Measurements from ENCODE around the gene CLEC2A. TPM values are rescaled to one million over a fixed set of nuclear protein-coding genes. Genes with fewer than 3 reads are reported as not detected.
"Not testable (repeated sequence)": the region's sequence is repeated elsewhere in the genome, so short reads cannot be mapped to it uniquely, and the experiment has no call there.

The CLEC2A gene, protein sequence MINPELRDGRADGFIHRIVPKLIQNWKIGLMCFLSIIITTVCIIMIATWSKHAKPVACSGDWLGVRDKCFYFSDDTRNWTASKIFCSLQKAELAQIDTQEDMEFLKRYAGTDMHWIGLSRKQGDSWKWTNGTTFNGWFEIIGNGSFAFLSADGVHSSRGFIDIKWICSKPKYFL
- not detected for polyA plus RNA-seq (ENCODE audit: insufficient read length in 4 of 4)

DNA sequence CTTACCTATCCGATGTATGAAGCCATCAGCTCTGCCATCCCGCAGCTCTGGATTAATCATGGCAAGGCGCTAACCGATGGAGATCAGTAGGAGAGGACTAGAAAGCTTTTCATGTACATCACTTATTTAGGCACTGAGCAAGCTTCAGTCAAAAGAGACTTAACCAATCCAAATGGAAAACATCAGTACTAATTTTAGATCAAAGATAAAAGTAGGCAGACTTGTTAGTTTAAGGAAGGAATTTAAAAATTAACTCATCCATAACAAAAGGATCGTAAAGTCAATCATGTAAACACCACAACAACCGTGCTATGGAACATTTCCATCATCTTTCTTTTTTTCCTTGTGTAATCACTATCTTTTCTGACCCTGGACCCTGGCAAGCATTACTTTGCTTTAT, at the start of gene CLEC2A:
CLEC2A (minus strand) TSS at position 101 of the 400 bp plus-strand sequence; CDS start at position 60, 41 bp downstream.
- no peak for DNase-seq (ENCODE audit: low read depth in 4 of 4, low spot score in 3 of 4)

DNA sequence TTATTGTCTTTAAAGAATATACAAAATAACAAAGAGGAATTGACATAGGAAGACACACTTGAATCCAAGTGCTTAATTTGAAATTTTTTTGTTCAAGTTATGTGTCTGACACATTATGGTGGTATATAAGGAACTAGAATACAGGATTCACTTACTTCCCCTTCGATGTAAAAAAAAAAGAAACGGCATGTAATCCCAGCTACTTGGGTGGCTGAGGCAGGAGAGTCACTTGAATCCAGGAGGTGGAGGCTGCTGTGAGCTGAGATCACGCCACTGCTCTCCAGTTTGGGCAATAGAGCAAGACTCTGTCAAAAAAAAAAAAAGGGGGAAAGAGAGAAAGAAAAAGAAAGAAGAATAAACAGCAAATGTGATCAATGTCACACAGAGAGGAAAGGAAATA, 48.0 kb upstream of the CLEC2A start:
- no peak for DNase-seq (ENCODE audit: low read depth in 4 of 4, low spot score in 3 of 4)

DNA sequence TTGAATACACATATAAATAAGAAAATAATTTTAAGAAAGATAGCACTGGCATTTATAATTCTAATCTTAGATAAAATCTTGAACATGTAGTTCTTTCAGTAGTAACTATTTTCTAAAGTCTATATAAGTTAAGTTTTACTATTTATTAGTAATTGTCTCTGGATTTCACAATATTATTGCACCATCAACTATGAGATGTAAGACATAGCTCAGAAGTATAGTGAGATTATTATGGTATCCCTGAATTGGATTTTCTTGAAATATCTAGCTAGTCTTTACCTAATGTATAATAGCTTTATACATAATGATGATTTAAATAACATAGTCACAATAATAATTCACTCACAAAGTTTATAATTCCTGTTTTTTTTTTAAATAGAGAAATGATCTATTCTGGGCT, 45.7 kb upstream of the CLEC2A start:
- DNase-seq (ENCODE audit: low read depth in 4 of 4, low spot score in 3 of 4) = no peak

DNA sequence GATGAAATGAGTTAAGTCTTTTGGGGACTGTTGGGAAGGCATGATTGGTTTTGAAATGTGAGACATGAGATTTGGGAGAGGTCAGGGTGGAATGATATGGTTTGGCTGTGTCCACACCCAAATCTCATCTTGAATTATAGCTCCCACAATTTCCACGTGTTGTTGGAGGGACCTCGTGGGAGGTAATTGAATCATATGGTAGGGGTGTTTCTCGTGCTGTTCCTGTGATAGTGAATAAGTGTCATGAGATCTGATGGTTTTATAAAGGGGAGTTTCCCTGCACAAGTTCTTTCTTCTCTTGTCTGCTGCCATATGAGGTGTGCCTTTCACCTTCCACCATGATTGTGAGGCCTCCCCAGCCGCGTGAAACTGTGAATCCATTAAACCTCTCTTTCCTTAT, 44.5 kb upstream of the CLEC2A start:
- DNase-seq (ENCODE audit: low read depth in 4 of 4, low spot score in 3 of 4) = not testable (repeated sequence)

DNA sequence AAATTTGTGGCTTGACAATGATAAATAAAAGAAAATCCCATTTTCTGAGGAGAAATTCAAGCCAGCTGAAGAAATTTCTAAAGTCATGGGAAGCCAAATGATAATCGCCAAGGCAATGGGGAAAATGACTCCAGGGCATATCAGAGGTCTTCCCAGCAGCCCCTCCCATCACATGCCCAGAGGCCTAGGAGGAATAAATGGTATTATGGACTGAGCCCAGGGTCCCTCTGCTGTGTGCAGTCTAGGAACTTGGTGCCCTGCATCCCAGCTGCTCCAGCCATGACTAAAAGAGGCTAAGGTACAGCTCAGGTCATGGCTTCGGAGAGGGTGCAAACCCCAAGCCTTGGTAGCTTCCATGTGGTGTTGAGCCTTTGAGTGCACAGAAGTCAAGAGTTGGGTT, 43.4 kb upstream of the CLEC2A start:
- no peak for DNase-seq (ENCODE audit: low read depth in 4 of 4, low spot score in 3 of 4)

DNA sequence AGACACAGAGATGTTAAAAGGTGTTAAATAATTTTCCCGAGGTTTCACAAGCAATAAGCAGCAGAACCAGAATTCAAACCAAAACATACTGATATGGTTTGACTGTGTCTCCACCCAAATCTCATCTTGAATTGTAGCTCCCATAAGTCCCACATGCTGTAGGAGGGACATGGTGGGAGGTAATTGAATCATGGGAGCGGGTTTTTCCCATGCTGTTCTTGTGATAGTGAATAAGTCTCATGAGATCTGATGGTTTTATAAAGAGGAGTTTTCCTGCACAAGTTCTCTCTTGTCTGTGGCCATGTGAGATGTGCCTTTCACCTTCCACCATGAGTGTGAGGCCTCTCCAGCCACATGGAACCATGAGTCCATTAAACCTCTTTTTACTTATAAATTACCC, 42.6 kb upstream of the CLEC2A start:
- not testable (repeated sequence) for DNase-seq (ENCODE audit: low read depth in 4 of 4, low spot score in 3 of 4)

DNA sequence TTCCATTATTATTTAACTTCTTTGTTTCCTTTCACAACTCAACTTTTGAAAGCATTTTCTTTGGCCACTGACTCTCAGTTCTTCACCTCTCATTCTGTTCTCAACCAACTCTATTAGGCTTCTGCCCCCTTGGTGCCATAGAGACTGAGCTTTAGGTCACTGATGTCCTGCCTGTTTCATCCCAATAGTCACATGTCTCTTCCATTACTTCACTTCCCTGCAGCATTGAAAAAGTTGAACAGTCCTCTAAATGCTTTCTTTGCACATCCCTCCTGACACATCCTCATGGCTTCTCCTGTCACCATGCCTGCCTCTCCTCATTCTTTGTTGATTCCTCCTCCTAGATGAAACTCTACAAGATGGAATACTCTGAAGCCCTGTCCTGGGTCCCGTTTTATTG, 41.8 kb upstream of the CLEC2A start:
- DNase-seq (ENCODE audit: low read depth in 4 of 4, low spot score in 3 of 4) = no peak

DNA sequence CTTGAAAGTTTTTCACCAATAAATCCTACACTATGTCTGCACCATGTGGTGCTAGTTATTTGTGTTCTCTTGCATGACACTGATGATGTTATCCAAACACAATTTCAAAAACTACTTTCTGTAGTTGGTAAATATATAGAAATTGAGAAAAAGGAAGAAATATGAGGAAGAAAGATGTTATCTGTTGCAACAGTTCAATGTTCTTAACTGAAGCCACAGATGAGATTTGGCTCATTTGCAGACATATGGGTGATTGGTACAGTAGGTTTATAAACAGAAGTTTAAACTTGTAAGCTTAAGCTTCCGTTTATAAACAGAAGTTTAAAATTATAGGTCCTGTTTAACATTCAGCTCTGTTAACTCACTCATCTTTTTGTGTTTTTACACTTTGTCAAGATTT, 39.0 kb upstream of the CLEC2A start, which contains the start of gene CLEC12A:
CLEC12A (plus strand) TSS at position 229 of the 400 bp plus-strand sequence. CDS start 188 bp downstream, outside the sequence.
- no peak for DNase-seq (ENCODE audit: low read depth in 4 of 4, low spot score in 3 of 4)

DNA sequence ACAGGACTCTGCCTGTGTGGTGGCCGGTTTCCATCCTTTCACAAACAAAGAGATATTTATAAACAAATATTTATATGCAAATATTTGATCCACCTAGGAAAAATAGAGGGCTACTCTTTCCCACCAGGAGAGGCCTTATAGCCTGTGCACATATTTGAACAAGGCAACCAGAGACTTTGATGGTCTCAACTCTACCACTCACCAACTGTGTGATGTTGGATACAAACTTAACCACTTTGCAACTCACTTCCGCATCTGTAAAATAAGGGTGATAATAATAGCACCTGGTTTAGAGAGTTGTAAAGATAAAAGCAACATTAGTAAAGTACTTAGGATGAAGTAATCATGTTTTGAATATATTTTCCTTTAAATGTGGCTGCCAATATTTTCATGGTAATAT, 37.5 kb upstream of the CLEC2A start:
- DNase-seq (ENCODE audit: low read depth in 4 of 4, low spot score in 3 of 4) = no peak

DNA sequence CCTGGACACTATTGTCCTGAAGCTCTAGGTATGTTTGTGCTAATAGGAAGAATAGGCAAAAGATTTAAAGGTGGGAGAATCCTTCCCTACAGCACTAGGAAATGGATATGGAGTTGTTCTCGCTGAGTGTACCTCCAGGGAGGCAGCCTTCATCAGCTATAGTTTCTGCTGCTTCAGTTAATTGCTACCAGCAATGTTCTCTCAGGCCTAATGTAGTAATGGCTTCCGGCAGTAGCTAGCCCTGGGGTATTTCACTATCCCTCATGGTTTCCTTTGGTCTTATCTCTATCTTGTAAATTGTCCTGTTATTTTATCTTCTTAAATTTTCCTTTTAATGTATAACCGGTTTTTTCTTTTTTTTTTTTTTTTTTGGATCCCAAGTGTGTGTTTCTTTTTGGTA, 29.7 kb upstream of the CLEC2A start:
- no peak for DNase-seq (ENCODE audit: low read depth in 4 of 4, low spot score in 3 of 4)

DNA sequence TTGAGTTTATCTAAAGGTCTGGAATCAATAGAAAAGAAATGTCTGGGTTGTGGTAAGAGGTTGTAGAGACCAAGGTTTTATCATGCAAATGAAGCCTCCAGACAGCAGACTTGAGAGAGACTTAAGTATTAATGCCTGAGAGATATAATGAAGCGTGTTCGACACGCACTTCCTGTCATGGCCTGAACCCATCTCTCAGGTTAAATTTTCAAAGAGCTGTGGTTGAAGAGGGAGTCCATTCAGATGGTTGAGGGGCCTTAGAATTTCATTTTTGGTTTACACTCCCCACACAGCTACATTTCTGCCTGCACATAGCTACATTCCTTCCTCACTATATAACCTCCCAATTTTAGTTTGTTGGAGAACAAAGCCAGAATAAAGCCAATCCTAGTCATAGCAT, 28.9 kb upstream of the CLEC2A start:
- no peak for DNase-seq (ENCODE audit: low read depth in 4 of 4, low spot score in 3 of 4)

DNA sequence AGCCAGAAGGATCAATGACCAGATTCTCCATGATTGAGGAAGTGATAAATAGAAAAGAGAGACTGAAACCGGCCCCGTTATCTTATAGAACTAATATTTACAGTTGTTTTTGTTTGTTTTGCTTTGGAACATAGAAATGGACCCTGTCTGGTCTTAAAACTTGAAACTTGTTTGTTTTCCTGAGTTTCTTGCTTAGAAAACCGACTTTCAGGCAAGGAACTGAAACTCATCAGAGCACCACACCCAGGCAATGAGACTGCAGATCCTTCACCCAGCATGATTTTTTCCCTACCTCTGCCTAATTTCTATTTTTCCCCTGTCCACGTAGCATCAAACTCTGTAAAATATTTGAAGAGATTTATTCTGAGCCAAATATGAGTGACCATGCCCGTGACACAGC, 28.4 kb upstream of the CLEC2A start:
- DNase-seq (ENCODE audit: low read depth in 4 of 4, low spot score in 3 of 4) = no peak

DNA sequence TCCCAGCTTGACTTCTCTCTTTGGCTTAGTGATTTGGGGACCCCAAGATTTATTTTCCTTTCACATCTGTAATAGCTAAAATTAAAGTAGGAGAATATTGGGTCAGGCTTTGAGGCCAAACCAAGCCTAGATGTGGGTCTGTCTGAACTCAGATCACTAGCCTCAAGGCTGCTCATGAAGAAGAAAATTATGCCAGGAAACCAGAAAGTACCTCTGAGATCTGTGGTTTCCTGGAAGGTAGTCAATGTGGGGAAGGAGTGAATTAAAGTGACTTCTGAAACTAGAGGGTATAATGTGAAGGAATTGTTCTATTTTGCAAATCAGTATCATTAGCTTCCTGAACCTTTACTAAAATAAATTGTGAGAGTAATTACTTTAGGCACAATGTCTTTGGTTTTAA, 25.7 kb upstream of the CLEC2A start:
- DNase-seq (ENCODE audit: low read depth in 4 of 4, low spot score in 3 of 4) = no peak

DNA sequence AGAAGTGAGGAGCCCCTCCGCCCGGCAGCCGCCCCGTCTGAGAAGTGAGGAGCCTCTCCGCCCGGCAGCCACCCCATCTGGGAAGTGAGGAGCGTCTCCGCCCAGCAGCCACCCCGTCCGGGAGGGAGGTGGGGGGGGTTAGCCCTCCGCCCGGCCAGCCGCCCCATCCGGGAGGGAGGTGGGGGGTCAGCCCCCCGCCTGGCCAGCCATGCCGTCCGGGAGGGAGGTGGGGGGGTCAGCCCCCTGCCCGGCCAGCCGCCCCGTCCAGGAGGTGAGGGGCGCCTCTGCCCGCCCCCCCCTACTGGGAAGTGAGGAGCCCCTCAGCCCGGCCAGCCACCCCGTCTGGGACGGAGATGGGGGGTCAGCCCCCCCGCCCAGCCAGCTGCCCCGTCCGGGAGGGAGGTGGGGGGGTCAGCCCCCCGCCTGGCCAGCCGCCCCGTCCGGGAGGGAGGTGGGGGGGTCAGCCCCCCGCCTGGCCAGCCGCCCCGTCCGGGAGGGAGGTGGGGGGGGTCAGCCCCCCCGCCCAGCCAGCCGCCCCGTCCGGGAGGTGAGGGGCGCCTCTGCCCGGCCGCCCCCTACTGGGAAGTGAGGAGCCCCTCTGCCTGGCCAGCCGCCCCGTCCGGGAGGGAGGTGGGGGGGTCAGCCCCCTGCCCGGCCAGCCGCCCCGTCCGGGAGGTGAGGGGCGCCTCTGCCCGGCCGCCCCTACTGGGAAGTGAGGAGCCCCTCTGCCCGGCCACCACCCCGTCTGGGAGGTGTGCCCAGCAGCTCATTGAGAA, 21.0 kb upstream of the CLEC2A start:
- not testable (repeated sequence) for DNase-seq (ENCODE audit: low read depth in 4 of 4, low spot score in 3 of 4)

DNA sequence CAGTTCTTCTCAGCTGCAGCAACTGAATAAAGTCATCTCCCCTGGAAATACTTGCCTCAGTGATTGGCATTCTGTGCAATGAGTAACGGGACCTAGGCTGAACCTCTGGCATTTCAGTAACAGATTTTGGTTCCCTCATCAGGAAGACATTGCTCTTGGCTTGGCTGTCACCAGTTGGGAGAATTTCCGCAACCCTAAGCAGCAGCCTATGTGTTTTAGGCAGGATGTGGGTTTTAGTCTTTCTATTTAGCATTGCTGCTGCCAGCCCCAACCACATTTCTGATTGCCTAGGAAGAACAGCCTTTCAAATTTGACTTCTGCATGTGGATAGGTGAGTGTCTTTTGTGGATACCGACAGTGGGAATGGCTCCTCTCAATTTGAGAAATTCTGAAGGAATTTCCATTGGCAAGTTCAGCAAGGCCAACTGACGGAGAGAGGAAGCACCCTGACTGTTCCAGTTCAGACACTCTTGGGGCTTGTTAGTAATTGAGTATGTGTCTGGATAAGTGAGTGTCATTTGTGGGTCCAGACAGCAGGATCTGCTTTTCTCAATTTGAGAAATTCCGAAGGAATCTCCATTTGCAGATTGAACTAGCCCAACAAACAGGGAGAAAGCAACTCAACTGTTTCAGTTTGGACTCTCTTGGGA, 19.0 kb upstream of the CLEC2A start:
- no peak for DNase-seq (ENCODE audit: low read depth in 4 of 4, low spot score in 3 of 4)

DNA sequence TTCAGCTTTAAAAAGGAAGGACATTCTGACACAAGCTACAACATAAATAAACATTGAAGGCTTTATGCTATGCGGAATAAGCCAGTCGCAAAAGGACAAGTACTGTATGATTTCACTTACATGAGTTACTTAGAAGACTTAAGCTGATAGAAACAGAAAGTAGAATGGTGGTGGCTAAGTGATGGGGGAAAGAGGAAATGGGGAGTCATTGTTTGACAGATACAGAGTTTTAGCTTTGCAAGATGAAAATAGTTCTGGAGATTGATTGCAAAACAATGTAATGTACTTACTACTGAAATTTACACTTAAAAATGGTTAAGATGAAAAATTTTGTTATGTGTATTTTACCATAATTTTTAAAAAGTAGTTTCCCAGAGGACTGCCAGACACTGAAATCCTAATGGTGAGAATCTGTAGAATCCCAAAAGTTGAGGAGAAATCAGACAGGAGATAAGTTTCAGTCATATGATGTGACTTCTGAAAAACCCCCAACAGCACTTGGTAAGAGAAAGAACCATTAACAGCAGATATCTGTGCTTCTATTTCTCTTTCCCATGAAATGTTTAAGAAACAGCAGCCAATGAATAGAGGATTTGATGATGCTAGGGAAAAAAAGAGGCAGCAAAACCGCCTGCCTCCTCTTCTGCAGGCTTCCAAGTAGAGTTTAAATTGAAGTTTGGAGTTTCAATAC, 16.6 kb upstream of the CLEC2A start:
- DNase-seq (ENCODE audit: low read depth in 4 of 4, low spot score in 3 of 4) = no peak

DNA sequence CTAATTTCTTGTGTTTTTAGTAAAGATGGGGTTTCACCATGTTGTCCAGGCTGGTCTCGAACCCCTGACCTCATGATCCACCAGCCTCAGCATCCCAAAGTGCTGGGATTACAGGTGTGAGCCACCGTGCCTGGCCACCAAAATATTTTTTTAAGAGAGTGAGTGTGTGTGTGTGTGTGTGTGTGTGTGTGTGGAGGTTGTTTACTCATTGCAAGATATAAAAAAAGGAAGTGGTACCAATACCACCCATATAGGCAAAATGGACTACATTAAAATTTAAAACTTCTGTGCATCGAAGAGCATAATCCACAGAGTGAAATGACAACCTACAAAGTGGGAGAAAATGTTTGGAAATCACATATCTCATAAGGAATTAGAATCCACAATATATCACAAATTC, 15.5 kb upstream of the CLEC2A start:
- no peak for DNase-seq (ENCODE audit: low read depth in 4 of 4, low spot score in 3 of 4)

DNA sequence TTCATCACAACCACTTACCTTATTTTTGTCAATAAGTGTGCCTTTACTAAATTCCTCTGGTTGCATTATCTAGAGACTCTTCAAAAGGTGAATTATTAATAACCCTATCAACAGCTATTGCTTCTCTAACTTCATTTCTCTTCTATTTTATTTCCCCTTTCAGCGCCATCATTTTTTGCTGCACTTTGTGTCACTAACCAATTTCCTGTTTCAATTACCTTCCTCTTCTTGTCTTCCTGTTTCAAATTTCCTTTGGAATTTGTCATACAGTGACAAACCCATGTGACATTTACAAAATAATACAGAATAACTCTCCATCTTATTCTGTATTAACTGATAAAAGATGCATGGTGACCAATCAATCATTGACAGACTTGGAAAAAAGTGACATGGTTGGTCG, 12.2 kb upstream of the CLEC2A start:
- DNase-seq (ENCODE audit: low read depth in 4 of 4, low spot score in 3 of 4) = no peak

DNA sequence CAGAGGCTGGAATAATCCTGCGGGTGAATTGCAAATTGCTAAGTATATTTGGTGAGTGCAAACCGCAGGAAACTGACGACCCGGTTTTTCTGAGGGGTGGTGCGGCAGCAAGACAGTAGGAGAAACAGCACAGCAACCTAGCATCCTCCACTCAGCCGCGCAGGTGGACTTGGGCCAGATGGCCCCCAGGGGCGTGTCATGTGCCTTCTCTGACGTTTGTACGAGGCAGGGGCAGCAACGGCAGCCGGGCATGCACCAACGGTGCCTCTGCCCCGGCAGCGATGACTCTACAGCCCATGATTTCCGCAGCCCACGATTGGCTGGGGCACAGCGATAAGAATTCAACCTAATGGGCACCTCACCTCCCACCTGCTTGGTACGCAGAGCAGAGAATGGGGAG, 11.1 kb upstream of the CLEC2A start:
- DNase-seq (ENCODE audit: low read depth in 4 of 4, low spot score in 3 of 4) = no peak

DNA sequence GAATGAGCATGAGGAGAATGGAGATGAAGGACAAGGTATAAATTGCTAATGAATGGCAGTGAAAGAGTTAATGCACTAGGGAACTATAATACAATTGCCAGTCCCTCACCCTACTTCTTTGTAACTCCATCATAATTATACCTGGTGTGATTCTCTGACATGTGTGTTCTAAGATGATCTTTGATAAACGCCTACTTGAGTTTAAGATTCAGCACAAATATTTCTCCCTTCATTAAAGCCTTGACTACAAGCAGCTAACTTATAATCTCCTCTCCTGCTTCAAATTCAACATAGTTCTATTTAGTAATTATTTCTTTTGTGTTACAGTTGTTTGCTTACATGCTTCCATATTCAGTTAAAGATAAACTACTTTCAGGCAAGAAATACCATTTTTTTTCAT, 9.7 kb upstream of the CLEC2A start:
- DNase-seq (ENCODE audit: low read depth in 4 of 4, low spot score in 3 of 4) = no peak

DNA sequence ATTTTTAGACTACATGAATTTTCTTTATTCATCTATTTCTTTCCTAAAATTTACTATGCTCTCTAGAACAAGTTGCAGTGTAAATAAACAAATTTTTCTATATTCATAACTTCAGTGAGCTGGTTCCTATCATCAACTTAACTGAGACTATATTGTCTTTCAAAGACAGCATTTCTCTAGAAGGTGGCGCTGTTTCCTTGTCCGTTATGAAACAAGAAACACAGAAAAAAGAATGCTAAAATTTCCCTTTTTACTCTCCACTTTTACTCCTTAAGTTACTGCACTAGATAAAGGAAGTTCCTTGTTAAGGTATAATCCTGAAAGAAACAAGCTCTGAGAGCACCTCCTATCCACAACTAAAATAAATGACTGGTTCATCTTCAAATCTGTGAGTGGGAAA, 8.2 kb upstream of the CLEC2A start:
- DNase-seq (ENCODE audit: low read depth in 4 of 4, low spot score in 3 of 4) = no peak

Measured in left renal pelvis (tissue), 4 donors.